Upper lobe of left lung (tissue), 6 donors: ENCODE data around the gene FBRSL1. TPM values are rescaled to one million over a fixed set of nuclear protein-coding genes. Genes with fewer than 3 reads are reported as not detected.

ENCODE experiments used
- ATAC-seq, 2 donors: fragments of 200-7000 bp; cut with Tn5 transposase; one replicate each; pipeline ENCODE4 v1.9.1; 2022; ENCODE audit warnings: mild to moderate bottlenecking in 2 of 2, moderate library complexity in 2 of 2; ENCODE audit not compliant: low FRiP score in 2 of 2
- DNase-seq, 2 donors: peaks; one replicate each; pipeline ENCODE4 v3.0.0-alpha.2; 2019 to 2020
- H3K27ac ChIP-seq, 4 donors: fragments of 200-600 bp; sonication (generic); one replicate each; pipeline ENCODE4 v1.5.1; 2016 to 2019
- H3K27me3 ChIP-seq, 4 donors: fragments of 200-600 bp; sonication (generic); one replicate each; pipeline ENCODE4 v1.5.1; 2017 to 2019
- H3K36me3 ChIP-seq, 4 donors: fragments of 200-600 bp; sonication (generic); one replicate each; pipeline ENCODE4 v1.5.1; 2016 to 2019
- H3K4me1 ChIP-seq, 4 donors: fragments of 200-600 bp; sonication (generic); one replicate each; pipeline ENCODE4 v1.5.1; 2018 to 2019
- H3K4me3 ChIP-seq, 4 donors: fragments of 200-600 bp; sonication (generic); one replicate each; pipeline ENCODE4 v1.5.1; 2017 to 2019; ENCODE audit warnings: mild to moderate bottlenecking in 2 of 4, moderate library complexity in 1 of 4
- H3K9me3 ChIP-seq, 4 donors: fragments of 200-600 bp; sonication (generic); one replicate each; pipeline ENCODE4 v1.5.1; 2018 to 2019
- CTCF ChIP-seq, 6 experiments: fragments of 450-650 bp in 4 of 6; fragments of 200-600 bp in 2 of 6; sonication (generic) in 2 of 6; IDR thresholded peaks; one replicate each; pipeline ENCODE4 v1.5.1; 2016 to 2019; ENCODE audit warnings: antibody characterized with exemption in 6 of 6
- EP300 ChIP-seq, 4 donors: sonication (generic); formaldehyde crosslinking; IDR thresholded peaks; one replicate each; pipeline ENCODE4 v1.5.1; 2017; ENCODE audit warnings: antibody characterized with exemption in 4 of 4, control low read depth in 2 of 4
- POLR2A ChIP-seq, 4 donors: fragments of 450-650 bp; IDR thresholded peaks; one replicate each; pipeline ENCODE4 v1.5.1; 2016 to 2017; ENCODE audit warnings: antibody characterized with exemption in 4 of 4, mild to moderate bottlenecking in 2 of 4
- POLR2AphosphoS5 ChIP-seq, 2 donors: sonication (generic); formaldehyde crosslinking; IDR thresholded peaks; one replicate each; pipeline ENCODE4 v1.5.1; 2017; ENCODE audit warnings: antibody characterized with exemption in 2 of 2
- WGBS, 2 donors: methylation state at CpG; one replicate each; pipeline ENCODE4 v1.1.5; 2017 to 2018; 5-methylcytosine and 5-hydroxymethylcytosine counted together
- total RNA-seq, 6 donors: library from RNA; depleted of rRNA in 4 of 6; stranded (reverse); fragments of >200 nt in 4 of 6; gene quantifications; one replicate each; pipeline versions ENCODE4 v1.1.0 to v1.2.1, GENCODE V29; 2016 to 2021
- donor health status: DM: no; HTN: no; CAD: no; lungs with moderate emphysema.
- donor health status: DM: no; HTN: yes; CAD: no; lungs with severe emphysema.

The FBRSL1 gene
- total RNA-seq, 6 donors from 2014 or later, result 16.0 to 53.0 (median 44.1) TPM

- no peak for TF ChIP-seq CTCF (IDR thresholded peaks at IDR 0.05)
- TF ChIP-seq POLR2AphosphoS5 (IDR thresholded peaks at IDR 0.05), result no peak
- no peak for TF ChIP-seq POLR2A (IDR thresholded peaks at IDR 0.05)
- TF ChIP-seq EP300 (IDR thresholded peaks at IDR 0.05), result no peak
- DNase-seq (peak in 1 of 2 donors; percentile 80), ATAC-seq (no peak)
- WGBS, 2 donors, result 79 to 88% methylated on average over 14 to 19 of the region's 19 CpGs
- peaks cover 6 to 27% (median 23%) of the 10 kb centered on the region in 4 donors for H3K4me1 ChIP-seq
- no peak overlapping the region for H3K4me3 ChIP-seq
- H3K9me3 ChIP-seq, result no peaks in the 10 kb centered on the region
- no peaks in the 10 kb centered on the region for H3K27me3 ChIP-seq
- peaks cover 0 to 9% (median 3%) of the 10 kb centered on the region in 4 donors for H3K36me3 ChIP-seq
- H3K27ac ChIP-seq, result peak overlapping the region in 1 of 4 donors; percentile 35
Measured at GRCh38 chr12:132517013-132517739, 27.2 kb downstream of the FBRSL1 start.

- Histone ChIP-seq H3K27ac (no peak overlapping the region), H3K27me3 (no peaks in the 10 kb centered on the region), H3K4me3 (no peak overlapping the region), H3K9me3 (no peaks in the 10 kb centered on the region), H3K4me1 (peaks cover 6 to 29% (median 23%) of the 10 kb centered on the region in 4 donors), H3K36me3 (peaks cover 0 to 9% (median 0%) of the 10 kb centered on the region in 4 donors)
- WGBS, 2 donors, result 70 to 86% methylated on average over 2 to 10 of the region's 10 CpGs
- ATAC-seq (no peak), DNase-seq (peak in 1 of 2 donors; percentile 59)
- TF ChIP-seq CTCF (IDR thresholded peaks at IDR 0.05) (no peak), EP300 (IDR thresholded peaks at IDR 0.05) (no peak), POLR2AphosphoS5 (IDR thresholded peaks at IDR 0.05) (no peak), POLR2A (IDR thresholded peaks at IDR 0.05) (no peak)
Measured at GRCh38 chr12:132517740-132518100, 27.8 kb downstream of the FBRSL1 start.

GRCh38 chr12:132518354-132518992, 28.5 kb downstream of the FBRSL1 start:
- Histone ChIP-seq H3K9me3 (no peaks in the 10 kb centered on the region), H3K4me1 (peaks cover 6 to 33% (median 25%) of the 10 kb centered on the region in 4 donors), H3K36me3 (peaks cover 0 to 9% (median 0%) of the 10 kb centered on the region in 4 donors), H3K27ac (no peak overlapping the region), H3K4me3 (no peak overlapping the region), H3K27me3 (no peaks in the 10 kb centered on the region)
- DNase-seq (no peak), ATAC-seq (no peak)
- WGBS, 2 donors, result 97% methylated on average over 7 of the region's 7 CpGs
- TF ChIP-seq POLR2AphosphoS5 (IDR thresholded peaks at IDR 0.05) (no peak), EP300 (IDR thresholded peaks at IDR 0.05) (no peak), POLR2A (IDR thresholded peaks at IDR 0.05) (no peak), CTCF (IDR thresholded peaks at IDR 0.05) (no peak)

- TF ChIP-seq POLR2A (IDR thresholded peaks at IDR 0.05), result no peak
- TF ChIP-seq CTCF (IDR thresholded peaks at IDR 0.05), result no peak
- no peak for TF ChIP-seq EP300 (IDR thresholded peaks at IDR 0.05)
- no peak for TF ChIP-seq POLR2AphosphoS5 (IDR thresholded peaks at IDR 0.05)
- peaks cover 12 to 41% (median 34%) of the 10 kb centered on the region in 4 donors for H3K4me1 ChIP-seq
- WGBS, 2 donors, result 43 to 64% methylated on average over 10 to 16 of the region's 17 CpGs
- no peak overlapping the region for H3K4me3 ChIP-seq
- H3K36me3 ChIP-seq, result peaks cover 0 to 12% (median under 1%) of the 10 kb centered on the region in 4 donors
- DNase-seq (peak in 1 of 2 donors; percentile 54), ATAC-seq (no peak)
- H3K9me3 ChIP-seq, result no peaks in the 10 kb centered on the region
- no peaks in the 10 kb centered on the region for H3K27me3 ChIP-seq
- no peak overlapping the region for H3K27ac ChIP-seq
Measured at GRCh38 chr12:132520421-132521199, 30.7 kb downstream of the FBRSL1 start.
